ENCODE data around the gene SLCO2A1.

Gene SLCO2A1

GRCh38 chr3:133915685-133916658 lies 113.8 kb downstream of the SLCO2A1 start:
- Mint-ChIP-seq H3K36me3 (ENCODE audit: low read depth) (no peaks in the 10 kb centered on the region), H3K27ac (no peak overlapping the region), H3K9me3 (no peaks in the 10 kb centered on the region), H3K27me3 (ENCODE audit: low read depth) (peaks cover 24% of the 10 kb centered on the region), H3K4me1 (ENCODE audit: low read depth) (no peaks in the 10 kb centered on the region), H3K4me3 (no peak overlapping the region)
- no peak for DNase-seq (ENCODE audit: low spot score)

DNA sequence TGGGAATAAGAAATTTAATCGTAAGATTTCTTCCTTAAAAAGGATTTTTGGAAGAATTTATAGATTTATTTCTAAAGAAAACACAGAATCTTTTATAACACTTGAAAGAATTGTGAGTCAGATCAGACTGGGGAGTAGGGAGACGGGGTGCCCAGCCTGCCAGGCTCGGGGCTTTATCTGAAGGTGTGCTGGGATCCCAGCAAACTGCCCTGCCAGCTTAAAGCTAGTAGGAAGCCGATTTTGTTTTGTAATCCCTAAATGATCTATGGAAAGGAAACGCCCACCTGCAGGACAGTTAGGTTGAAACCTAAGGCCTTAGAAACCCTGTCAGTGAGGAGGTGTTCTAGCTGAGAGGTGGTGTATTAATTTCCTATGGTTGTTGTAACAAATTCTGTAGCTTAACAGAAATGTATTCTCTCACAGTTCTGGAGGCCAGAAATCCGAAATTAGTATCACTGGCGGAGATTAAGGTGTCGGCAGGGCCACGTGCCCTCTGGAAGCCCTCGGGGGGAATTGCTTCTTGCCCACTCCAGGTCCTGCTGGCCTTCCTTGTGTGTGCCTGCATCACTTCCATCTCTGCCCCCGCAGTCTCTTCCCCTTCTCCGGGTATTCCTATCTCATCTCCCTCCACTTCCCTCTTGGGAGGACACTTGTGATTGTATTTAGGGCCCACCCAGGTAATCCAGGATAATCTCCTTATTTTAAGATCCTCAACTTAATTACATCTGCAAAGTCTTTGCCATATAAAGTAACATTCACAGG lies 114.7 kb downstream of the SLCO2A1 start:
- Mint-ChIP-seq H3K36me3 (ENCODE audit: low read depth) (no peaks in the 10 kb centered on the region), H3K27me3 (ENCODE audit: low read depth) (peaks cover 18% of the 10 kb centered on the region), H3K4me1 (ENCODE audit: low read depth) (no peaks in the 10 kb centered on the region), H3K27ac (no peak overlapping the region), H3K4me3 (no peak overlapping the region), H3K9me3 (no peaks in the 10 kb centered on the region)
- DNase-seq (ENCODE audit: low spot score) = no peak

- H3K27ac Mint-ChIP-seq = no peak overlapping the region
- H3K4me3 Mint-ChIP-seq = no peak overlapping the region
- H3K36me3 Mint-ChIP-seq (ENCODE audit: low read depth) = no peaks in the 10 kb centered on the region
- no peak for DNase-seq (ENCODE audit: low spot score)
- H3K27me3 Mint-ChIP-seq (ENCODE audit: low read depth) = peaks cover 7% of the 10 kb centered on the region
- H3K9me3 Mint-ChIP-seq = no peaks in the 10 kb centered on the region
- H3K4me1 Mint-ChIP-seq (ENCODE audit: low read depth) = no peaks in the 10 kb centered on the region
Observed at GRCh38 chr3:133910422-133910821, 119.3 kb downstream of the SLCO2A1 start.

- no peak for DNase-seq (ENCODE audit: low spot score)
- Mint-ChIP-seq H3K9me3 (peaks cover 5% of the 10 kb centered on the region), H3K27me3 (ENCODE audit: low read depth) (peaks cover 18% of the 10 kb centered on the region), H3K4me1 (ENCODE audit: low read depth) (no peaks in the 10 kb centered on the region), H3K27ac (no peak overlapping the region), H3K36me3 (ENCODE audit: low read depth) (no peaks in the 10 kb centered on the region), H3K4me3 (no peak overlapping the region)
Observed at GRCh38 chr3:133905376-133905775, 124.3 kb downstream of the SLCO2A1 start.

GRCh38 chr3:133901847-133902246 lies 127.9 kb downstream of the SLCO2A1 start:
- H3K4me1 Mint-ChIP-seq (ENCODE audit: low read depth) = no peaks in the 10 kb centered on the region
- H3K9me3 Mint-ChIP-seq = peaks cover 5% of the 10 kb centered on the region
- no peak for DNase-seq (ENCODE audit: low spot score)
- no peak overlapping the region for H3K4me3 Mint-ChIP-seq
- peaks cover 25% of the 10 kb centered on the region for H3K27me3 Mint-ChIP-seq (ENCODE audit: low read depth)
- H3K36me3 Mint-ChIP-seq (ENCODE audit: low read depth) = no peaks in the 10 kb centered on the region
- H3K27ac Mint-ChIP-seq = no peak overlapping the region

DNA sequence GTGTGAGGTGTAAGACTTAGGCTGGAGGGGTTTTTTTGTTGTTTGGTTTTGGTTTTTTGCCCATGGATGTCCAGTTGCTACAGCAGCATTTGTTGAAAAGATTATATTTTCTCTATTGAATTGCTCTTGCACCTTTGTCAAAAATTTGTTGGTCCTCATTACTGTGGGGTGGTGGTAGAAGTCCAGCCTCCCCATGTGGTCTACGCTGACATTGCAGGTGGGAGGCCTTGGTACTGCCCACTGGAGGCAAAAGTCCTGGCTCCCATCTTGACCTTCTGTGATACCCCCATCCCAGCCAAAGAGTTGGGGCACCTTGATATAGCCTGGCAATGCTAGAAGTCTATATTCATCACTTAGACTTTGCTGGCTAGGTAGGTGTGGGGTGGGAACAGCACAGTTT lies 128.6 kb downstream of the SLCO2A1 start:
- no peak for DNase-seq (ENCODE audit: low spot score)
- Mint-ChIP-seq H3K4me1 (ENCODE audit: low read depth) (no peaks in the 10 kb centered on the region), H3K27ac (peak overlapping the region; percentile 38), H3K9me3 (peaks cover 5% of the 10 kb centered on the region), H3K27me3 (ENCODE audit: low read depth) (peaks cover 32% of the 10 kb centered on the region), H3K36me3 (ENCODE audit: low read depth) (no peaks in the 10 kb centered on the region), H3K4me3 (no peak overlapping the region)

DNA sequence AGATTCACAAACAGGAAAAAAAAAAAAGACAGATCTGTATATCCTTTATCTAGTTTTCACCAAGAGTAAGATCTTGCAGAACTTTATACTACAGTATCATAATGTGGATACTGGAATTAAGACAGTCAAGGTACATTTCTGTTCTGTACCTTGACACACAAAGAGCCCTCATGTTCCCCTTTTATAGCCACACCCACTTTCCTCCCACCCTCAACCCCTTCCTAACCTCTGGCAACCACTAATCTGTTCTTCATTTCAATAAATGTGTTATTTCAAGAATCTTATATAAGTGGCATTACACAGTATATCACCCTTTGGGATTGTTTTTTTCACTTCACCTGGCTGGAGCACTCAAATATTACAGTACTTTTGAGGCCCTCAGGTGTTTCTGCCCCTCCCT lies 130.4 kb downstream of the SLCO2A1 start:
- Mint-ChIP-seq H3K27me3 (ENCODE audit: low read depth) (peaks cover 32% of the 10 kb centered on the region), H3K27ac (no peak overlapping the region)

GRCh38 chr3:133897547-133897946 lies 132.2 kb downstream of the SLCO2A1 start:
- no peaks in the 10 kb centered on the region for H3K4me1 Mint-ChIP-seq (ENCODE audit: low read depth)
- H3K27me3 Mint-ChIP-seq (ENCODE audit: low read depth) = peaks cover 41% of the 10 kb centered on the region
- no peak for DNase-seq (ENCODE audit: low spot score)
- H3K4me3 Mint-ChIP-seq = no peak overlapping the region
- H3K27ac Mint-ChIP-seq = no peak overlapping the region
- no peaks in the 10 kb centered on the region for H3K36me3 Mint-ChIP-seq (ENCODE audit: low read depth)
- peaks cover under 1% of the 10 kb centered on the region for H3K9me3 Mint-ChIP-seq

More for the DNA sequence above, 130.4 kb downstream of the SLCO2A1 start:
- H3K4me3 Mint-ChIP-seq = no peak overlapping the region
- peaks cover 5% of the 10 kb centered on the region for H3K9me3 Mint-ChIP-seq
- no peak for DNase-seq (ENCODE audit: low spot score)
- H3K36me3 Mint-ChIP-seq (ENCODE audit: low read depth) = no peaks in the 10 kb centered on the region
- no peaks in the 10 kb centered on the region for H3K4me1 Mint-ChIP-seq (ENCODE audit: low read depth)

- no peak overlapping the region for H3K27ac Mint-ChIP-seq
Observed at GRCh38 chr3:133896002-133896761, 133.5 kb downstream of the SLCO2A1 start.

GRCh38 chr3:133895208-133896001 lies 134.3 kb downstream of the SLCO2A1 start, which contains the start of gene RAB6B:
Gene RAB6B (minus strand): TSS chr3:133895882. CDS start chr3:133895466, 416 bp downstream.
- no peaks in the 10 kb centered on the region for H3K36me3 Mint-ChIP-seq (ENCODE audit: low read depth)
- peak; percentile 20 for DNase-seq (ENCODE audit: low spot score)
- H3K27me3 Mint-ChIP-seq (ENCODE audit: low read depth) = peaks cover 37% of the 10 kb centered on the region
- peak within 1 kb of the TSS; percentile 78 for H3K4me3 Mint-ChIP-seq
- no peaks in the 10 kb centered on the region for H3K4me1 Mint-ChIP-seq (ENCODE audit: low read depth)
- H3K27ac Mint-ChIP-seq = no peak within 1 kb of the TSS
- H3K9me3 Mint-ChIP-seq = no peaks in the 10 kb centered on the region

More at GRCh38 chr3:133896002-133896761, 133.5 kb downstream of the SLCO2A1 start:
- H3K4me3 Mint-ChIP-seq = peak overlapping the region; percentile 78
- H3K9me3 Mint-ChIP-seq = no peaks in the 10 kb centered on the region
- H3K27me3 Mint-ChIP-seq (ENCODE audit: low read depth) = peaks cover 41% of the 10 kb centered on the region
- DNase-seq (ENCODE audit: low spot score) = no peak
- H3K36me3 Mint-ChIP-seq (ENCODE audit: low read depth) = no peaks in the 10 kb centered on the region
- H3K4me1 Mint-ChIP-seq (ENCODE audit: low read depth) = no peaks in the 10 kb centered on the region

DNA sequence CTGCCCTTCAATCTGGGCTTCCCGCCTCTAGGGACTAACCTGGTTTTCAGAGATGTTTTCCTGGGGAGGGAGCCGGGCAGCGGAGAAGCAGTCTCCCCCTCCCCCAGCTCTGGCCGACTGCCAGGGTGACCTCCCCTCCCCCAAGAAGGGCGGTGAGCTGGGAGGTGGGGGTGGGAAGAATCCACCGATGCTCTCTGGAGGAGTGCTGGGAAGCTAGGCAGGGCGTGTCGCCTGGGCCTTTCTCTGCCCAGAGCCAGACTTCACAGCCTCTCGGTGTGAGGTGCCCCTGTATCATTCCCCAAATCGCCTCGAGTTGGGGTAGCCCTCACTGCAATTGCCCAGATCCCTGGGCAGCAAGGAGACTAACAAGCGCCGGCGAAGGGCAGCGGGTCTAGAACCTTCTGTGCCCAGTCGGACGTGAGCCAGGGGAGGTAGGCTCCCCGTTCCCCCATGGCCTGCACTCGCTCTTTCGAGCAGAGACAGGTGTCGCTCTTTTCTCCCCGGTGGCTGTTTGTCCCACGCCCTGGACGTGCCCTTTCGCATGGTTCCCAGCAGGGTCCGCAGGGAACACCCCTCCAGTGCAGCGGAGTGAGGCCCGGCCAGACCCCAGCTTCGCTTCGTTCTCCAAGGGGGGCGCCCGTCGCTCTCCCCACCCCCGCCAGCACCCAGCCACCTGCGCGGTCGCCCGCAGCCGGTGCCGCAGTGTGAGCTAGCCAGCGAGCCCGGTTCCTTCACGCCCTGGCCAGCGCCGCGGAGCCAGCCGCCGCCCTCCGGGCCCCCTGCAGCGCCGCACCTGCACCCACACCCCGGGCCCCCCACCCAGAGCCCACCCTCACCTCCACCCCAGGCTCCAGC lies 135.1 kb downstream of the SLCO2A1 start:
- Mint-ChIP-seq H3K4me1 (ENCODE audit: low read depth) (no peaks in the 10 kb centered on the region), H3K27me3 (ENCODE audit: low read depth) (peaks cover 35% of the 10 kb centered on the region), H3K27ac (no peak overlapping the region), H3K36me3 (ENCODE audit: low read depth) (no peaks in the 10 kb centered on the region), H3K9me3 (no peaks in the 10 kb centered on the region), H3K4me3 (peak overlapping the region; percentile 32)
- no peak for DNase-seq (ENCODE audit: low spot score)

DNA sequence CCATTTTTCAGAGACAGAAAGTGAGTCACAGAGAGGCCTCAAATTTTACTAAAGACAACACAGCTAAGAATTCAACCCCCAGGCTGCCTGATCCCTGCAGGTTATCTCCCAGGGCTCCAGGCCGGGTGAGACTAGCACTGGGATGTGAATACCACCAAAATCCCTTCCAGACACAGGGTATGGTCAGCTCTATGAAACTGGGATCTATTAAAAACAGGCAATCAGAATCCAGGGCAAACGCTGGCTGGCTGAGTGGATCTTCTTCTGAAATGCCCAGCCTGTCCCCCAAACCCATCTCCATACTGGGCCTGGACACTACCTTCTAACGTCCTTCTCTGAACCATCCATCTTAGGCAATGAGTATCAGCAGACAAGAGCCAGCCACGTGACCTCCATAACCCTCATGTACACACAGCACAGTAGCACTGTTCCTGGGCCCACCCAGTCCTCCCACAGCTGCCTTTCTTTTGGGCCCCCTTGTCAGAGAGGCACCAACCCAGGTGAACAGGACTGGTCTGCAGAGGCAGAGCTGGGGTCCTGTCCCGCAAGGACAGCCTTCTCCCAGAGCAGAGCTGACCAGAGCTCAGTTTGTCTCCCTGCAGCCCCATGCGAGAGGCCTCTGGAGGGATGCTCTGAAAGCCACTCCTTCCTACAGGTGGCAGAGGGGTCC lies 135.9 kb downstream of the SLCO2A1 start:
- Mint-ChIP-seq H3K36me3 (ENCODE audit: low read depth) (no peaks in the 10 kb centered on the region), H3K4me3 (peak overlapping the region; percentile 9), H3K4me1 (ENCODE audit: low read depth) (no peaks in the 10 kb centered on the region), H3K27ac (no peak overlapping the region), H3K9me3 (no peaks in the 10 kb centered on the region), H3K27me3 (ENCODE audit: low read depth) (peaks cover 34% of the 10 kb centered on the region)
- no peak for DNase-seq (ENCODE audit: low spot score)

Data from T-helper 2 cell treated with Interferon-gamma antibody and Interleukin-4, amounts not matched to agents 5 μg/mL and 100 μg/mL, for 36 hours (primary cell).